HuH-7.5 (cell line): Measurements from ENCODE around the gene HPSE2.
A peak's percentile ranks its signal among the peaks of the same experiment; 100 is the strongest.

Experiments
- DNase-seq: peaks from one replicate; pipeline ENCODE4 v3.0.0; 2011; ENCODE audit warnings: low spot score

HPSE2 gene

DNA sequence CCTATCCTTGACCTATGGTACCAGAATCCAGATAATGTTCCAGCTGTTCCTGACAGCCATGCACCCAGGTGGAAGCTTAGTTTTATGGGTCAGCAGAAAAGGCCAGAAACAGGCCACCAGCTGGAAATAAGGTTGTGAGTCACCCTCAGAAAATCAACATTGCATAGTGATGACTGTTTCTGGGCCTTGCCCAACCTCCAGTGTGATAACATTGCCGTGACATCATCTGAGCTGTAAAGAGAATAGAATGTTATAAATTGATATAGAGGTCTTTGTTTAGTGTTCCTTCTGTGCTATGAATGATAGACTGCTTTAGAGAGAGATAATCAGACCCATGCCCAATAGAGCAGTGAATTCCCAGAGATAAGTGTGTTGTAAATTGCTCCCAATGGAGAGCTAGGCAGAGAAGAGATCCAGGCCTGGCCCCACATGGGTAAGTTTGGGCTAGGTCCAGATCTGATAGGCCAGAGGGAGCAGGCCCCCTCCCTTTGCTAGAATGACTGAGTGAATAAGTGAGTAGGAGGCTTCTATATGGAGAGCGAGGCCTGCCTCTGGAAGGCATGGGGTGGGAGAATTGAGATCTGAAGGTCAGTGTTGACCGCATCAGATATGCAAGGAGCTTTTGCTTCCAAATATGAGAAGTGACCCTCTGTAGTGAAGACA lies 774.7 kb downstream of the HPSE2 start:
- DNase-seq = peak; percentile 55

DNA sequence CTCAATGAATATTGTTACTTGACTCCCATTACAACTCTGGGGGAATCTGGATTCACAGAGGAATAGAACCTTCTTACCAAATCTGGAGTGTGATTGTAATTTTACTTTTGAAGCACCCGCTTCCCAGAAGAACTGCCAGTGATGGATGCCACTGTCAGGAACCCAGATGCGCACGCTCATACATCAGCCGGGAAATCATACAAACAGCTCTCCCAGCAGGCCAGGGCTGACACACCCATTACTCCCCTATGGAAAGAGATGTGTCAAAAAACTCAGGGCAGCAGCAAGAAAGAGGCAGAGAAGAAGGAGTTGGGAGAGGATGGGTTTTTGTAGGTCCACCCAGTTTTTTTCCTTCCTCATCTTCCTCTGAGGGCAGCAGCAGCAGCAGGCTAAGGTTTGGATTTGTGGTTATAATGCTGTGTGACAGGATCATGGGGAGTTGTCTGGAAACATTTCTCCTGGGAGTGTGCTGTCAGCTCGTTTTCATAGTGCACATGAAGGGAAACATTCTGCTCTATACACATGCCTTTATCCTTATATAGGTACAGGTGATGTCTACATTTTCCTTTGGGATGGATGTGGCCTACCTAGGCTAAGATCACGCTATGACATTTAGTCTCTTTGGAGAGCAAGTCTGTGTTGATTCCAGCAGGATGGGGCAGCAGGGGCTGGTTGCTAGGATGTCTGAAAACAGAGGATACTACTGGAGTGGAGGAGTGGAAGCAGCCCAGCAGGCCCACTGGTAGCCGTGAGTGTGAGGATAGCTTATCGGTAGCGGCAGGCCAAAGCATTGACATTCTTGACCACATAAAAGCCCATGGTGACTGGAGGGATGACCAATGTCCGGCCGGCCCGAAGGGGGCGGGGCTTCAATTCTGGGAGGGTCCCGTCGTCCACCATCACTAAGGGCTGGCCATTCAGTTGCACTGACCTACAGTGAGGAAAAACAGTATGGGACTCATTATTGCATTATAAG lies 776.6 kb downstream of the HPSE2 start:
- DNase-seq = no peak

DNA sequence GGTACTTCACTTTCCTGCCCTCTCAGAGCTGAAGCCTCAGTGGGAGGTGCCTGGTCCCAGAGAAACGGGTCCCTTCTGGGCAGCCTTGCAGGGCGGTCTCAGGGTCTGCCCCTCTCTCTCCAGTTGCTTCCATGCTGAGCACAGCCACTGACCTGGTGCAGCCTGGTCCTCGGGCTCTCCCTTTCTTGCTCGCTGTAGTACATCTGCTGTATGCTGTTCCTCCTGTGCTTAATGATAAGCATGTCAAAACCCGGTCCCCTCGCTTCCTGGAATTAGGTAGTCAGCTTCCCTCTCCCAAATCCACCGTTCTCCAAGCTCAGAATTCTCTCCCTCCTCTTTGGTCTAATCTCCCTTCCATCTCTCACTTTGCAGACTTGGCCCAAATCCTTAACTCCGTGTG lies 777.9 kb downstream of the HPSE2 start:
- no peak for DNase-seq

DNA sequence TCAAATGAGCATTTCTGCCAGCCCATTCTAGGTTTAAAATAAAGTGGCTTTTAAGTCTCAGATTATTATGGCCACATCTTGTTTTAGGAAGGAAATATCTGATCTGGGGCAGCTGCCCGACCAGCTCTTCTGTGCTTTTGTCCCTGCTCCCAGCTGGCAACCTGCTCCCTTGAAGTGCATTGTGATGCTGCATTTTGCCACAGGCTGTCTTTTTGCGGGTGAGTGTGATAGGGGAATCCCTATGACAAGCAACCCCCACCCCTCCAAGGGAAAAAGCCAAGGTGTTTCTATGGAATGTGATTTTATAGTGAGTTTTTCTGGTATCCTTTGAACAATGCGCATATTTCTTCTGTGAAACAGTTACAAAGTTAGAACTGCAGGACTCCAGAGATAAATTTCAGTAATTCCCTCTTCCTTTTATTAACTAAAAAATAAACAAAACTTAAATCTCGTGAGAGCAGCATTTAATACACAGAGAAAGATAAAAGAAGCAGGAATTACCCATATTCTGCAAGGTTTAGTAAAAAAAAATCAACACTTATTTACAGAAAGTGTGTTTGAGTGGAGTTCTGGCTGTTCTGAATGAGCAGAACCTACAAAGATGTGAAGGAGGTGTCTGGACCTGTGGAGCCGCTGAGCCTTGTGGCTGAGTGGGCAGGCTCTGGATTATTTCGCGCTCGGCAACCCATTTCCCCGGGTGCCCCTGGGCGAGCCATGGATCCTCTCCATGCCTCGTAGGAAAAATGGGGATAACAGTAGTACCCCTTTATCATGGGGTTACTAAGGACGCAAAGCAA lies 778.8 kb downstream of the HPSE2 start:
- no peak for DNase-seq

DNA sequence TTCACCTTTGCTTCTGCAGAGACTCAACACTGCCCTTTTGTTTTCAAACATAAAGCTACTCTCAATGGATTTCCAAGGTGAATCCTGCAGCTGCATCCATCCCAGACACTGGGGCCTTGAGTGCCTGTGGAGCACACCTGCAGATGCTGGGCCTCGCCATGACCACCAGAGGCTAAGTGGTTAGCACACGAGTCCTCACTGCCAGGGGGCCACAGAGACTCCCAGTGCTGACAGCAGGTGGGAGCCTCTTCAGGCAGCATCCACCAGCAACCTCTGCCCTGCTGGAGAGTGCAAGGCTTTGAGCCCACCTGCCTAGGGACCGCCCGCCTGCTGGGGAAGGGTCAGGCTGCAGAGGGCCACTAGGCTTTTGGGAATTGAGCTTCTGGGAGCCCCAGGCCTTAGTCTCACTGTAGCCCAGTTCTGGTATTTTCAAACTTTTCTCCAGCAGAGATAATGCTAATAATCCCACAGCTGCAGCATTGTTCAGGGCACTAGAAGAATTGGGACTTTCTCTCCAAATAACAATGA lies 779.5 kb downstream of the HPSE2 start:
- DNase-seq = no peak

DNA sequence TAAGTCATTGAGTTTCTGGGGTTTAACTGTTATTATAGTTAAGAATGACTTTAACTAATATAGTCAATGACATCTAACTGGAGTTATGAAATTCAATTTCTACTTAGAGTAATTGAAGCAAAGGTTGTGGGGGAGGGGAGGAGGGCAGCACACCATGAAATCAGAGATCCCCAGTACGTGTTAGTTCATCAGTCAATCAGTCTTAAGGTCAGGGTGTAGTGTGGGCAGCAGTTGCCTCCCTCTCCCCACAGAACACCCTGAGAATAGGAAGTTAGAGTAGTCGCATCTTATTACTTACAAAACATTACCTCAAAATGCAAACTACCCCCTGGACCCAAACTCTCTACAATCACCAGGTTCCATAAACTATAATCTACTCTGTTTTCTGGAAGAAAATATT lies 781.9 kb downstream of the HPSE2 start:
- DNase-seq = no peak

DNA sequence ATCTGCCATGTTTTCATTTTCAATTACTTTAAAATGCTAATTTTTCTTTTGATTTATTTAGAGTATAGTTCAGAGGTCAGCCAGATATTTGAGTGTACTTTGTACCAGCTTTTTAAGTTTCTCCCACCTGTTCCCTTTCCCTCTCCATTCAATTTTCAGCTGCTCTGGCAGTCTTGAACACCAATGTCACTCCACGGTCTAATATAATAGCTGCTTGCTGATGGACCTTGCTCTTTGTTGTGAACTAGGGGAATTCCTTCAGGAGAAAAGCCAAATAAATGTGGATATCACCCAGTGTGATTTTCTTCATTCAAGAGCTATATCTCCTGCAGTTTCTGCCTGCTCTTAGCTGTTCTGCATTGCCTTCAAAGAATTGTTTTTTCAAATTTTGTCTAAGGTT lies 785.0 kb downstream of the HPSE2 start:
- no peak for DNase-seq

DNA sequence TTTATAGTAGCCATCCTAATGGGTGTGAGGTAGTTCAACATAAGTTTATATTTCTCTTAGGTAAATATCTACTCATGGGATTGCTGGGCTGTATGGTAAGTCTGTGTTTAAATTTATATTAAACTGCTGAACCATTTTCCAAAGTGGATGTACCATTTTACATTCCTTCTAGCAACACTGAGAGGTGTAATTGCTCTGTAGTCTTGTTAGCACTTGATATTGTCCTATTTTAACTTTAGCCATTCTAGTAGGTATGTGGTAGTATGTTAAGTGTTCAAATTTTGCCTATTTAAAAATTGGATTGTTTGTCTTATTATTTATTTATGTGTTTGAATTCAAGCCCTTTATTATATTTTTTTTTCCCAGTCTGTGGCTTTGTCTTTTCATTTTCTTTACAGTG lies 786.4 kb downstream of the HPSE2 start:
- DNase-seq = no peak

DNA sequence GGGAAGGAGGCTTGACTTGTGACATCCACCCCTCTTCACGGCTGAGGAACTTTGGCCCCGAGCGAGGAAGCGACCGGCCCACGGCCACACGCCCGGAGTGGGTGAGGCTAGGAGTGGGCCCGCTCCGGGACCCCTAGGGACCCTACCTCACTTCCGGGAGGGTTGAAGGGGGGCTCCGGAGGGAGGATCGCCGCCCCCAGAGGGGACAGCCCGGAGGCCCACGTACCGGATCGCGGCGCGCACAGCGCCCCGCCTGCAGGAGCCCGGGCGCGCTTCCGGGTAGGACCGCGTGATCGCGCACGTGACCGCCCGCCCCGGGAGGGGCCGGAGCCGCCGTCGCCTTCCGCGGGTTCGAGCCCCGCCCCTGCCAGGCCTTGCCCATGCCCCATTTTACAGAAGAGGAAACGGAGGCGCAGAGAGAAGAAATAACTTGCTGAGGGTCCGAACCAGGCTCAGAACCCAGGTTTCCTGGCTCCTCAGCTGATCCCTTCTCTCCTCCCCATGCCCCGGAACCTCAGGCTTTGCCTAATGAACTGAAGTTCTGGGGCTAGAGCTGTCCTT lies 788.9 kb downstream of the HPSE2 start, which contains the start of gene HPS1:
HPS1 (minus strand) TSS at position 275 of the 561 bp plus-strand sequence. CDS start 3,695 bp downstream, outside the sequence.
- peak; percentile 75 for DNase-seq

DNA sequence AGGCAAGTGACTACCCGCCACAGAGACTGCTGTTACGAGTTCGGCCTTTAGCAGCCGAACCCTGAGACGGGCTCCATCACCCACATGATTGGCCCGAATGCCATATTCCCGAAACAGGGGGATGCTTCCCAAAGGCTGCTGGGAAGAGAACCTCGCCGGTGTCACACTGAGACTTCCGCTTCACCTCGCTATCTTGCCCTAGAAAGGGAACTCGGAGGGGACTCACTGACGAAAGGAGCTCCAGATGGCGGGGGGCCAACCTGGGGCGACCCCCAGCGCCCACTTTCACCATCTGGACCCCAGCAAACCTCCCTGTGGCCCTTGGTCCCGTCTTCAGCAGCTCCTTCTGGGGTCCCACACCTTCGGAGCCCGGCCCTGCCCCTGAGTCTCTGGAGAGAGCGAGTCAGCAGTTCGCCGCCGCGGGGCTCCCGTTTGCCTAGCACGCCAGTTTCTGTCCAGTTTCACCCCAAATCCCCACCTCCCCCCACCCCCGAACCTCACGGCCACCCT lies 789.4 kb downstream of the HPSE2 start:
- peak; percentile 39 for DNase-seq

DNA sequence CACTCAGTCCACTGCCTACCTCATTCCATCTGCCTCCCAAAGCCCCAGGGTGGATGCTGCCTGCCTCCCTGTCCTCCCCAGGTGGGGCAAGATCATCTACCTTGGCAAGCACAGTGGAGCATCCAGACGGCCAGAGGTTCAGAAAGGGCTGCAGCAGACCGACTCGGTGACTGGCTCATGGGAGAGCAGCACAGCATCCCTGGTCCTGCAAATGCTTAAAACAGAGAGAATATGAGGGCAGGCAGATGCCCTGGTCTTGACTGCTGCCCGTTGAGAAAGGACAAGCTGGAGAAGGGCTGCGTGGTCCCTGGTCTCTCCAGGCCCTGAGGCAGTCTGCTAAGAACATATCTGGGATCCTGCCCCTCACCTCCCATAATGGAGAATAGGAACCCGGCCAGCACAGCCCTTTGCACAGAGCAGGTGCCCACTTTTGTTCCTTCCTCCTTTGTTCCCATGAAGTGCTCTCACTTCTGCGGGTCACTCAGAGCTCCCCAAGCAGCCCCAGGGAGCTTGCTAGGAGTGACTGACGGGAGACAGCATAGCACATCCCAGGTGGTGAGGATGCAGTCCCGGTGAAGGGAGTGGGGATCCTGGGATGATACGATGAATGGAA lies 790.3 kb downstream of the HPSE2 start:
- DNase-seq = no peak

DNA sequence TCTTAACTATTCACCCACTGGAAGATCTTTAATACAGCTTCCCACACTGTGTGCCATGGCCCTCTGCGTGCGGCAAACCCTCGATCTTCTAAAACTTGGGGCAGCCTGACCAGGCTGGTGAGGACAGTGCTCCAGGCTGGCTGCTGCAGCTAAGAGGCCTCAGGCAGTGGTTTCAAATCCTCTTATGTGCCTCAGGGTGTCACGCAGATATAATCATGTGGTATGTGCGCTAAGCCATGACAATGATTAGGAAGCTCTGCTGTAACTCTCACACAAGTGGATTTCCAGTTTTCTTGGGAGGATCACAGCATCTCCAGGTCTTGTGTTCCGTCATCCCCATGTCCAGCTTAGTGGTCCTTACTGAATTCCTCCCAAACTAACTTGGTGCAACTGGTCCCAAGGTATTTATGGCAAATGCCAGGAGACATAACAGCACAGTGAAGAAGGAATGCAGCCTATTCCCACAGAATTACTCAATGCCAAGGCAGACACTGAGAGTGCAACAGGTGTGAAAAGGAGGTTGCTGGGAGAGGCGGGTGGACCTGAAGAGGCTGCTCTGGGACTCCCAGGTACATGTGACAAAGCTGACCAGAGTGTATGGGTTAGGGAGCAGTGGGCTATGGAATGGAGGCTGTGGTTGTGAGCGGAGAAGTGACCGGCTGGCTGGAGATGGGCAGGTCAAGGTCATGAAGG lies 791.2 kb downstream of the HPSE2 start:
- no peak for DNase-seq

DNA sequence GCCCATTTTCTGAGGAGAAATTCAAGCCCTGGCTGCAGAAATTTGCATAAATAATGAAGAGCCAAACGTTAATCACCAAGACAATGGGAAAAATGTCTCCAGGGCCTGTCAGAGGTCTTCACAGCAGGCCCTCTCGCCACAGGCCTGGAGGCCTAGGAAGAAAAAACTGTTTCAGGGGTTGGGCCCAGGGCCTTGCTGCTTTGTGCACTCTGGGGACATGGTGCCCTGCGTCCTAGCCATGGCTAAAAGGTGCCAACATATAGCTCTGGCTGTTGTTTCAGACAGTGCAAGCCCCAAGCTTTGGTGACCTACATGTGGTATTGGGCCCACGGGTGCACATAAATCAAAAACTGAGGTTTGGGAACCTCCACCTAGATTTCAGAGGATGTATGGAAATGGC lies 796.9 kb downstream of the HPSE2 start:
- no peak for DNase-seq

DNA sequence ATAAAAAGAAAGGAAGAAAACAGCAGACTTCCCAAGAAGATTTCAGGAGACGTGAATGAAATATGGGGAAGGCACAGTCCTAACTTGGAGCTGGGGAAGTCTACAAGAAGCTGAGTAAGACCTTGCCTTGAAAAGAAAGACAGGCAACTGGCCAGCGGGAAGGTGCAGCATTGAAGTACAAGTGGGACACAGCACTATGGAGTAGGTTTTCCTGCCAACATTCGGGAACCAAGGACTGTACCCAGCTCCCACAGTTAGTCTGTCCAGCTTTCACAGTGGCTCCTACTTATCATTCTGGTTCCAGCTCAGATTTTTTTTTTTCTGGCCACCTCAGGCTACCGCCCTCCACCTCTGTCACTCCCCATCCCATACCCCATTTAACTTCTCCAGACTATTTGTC lies 798.9 kb downstream of the HPSE2 start:
- no peak for DNase-seq

DNA sequence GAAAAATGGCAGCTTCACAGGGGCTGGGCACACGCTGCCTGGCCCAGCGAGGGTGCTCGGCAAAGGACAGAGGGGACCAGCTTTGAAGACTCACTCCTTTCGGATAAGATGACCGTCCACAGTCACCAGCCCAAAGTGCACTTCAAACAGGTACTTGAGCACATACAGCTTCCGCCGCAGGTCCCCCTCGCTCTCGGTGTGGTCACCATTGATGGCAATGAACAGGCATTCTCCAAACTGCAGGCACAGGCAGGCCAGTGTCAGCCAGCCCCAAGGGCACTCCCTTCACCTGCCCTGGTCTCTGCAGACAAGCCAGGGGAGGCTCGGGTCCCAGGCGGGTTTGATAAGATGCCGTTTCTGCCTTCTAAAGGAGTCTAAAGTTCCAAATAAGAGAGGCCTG lies 800.5 kb downstream of the HPSE2 start:
- DNase-seq = no peak

DNA sequence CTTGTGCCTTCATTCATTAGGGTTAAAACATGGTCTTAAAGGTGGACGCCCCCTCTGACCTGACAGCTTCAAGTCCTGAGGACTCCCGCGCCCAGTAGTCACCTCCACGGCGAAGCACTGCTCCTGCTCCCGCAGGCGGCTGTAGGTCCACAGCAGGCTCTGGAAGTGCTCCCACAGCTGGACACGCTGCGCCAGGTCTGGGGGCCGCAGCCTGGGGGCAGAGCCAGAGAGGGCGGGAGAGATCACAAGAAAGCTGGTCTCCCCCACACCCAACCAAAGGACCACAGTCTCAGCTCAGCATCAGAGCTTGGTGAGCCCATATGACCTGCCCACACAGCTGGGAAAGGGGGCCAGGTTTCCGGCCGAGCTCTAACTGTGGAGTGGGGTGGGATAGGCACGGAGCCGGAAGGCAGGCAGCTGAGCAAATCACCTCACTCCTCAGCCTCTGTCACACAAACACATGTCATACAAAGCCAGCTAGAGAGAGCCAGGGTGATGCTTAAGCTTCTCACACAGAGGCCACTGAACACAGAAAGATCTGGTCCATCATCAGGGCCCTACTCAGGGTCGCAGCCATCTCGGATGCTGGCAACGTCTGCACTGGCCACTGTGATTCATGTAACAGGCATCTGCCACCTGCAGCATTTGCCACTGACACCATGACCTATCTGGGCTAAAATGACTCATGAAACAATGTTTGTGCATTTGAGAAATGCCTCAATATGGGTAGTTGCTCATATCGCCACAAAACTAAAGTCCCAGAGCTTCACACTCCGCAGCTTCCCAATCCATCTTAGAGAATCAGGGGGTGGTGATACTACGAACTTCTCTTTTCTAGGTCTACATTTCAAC lies 801.5 kb downstream of the HPSE2 start:
- no peak for DNase-seq

DNA sequence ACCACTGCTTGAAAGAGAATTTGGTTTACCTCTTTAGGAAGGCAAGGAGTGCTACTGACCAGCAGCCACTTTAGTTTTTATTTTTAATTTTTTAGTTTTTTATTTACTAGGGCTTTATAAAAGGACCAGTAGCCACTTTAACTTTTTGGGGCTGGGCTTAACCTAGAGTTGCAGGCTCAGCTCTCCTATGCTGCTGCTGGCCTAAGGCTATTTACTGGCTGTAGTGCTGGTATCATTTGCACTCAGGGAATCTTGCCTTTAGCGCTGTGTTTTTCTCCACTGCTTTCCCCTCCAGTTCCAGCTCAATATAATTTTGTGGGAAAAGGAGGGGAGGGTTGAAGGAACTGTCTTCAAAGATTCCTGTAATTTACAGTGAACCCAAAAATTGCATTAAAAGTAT lies 802.3 kb downstream of the HPSE2 start:
- no peak for DNase-seq

DNA sequence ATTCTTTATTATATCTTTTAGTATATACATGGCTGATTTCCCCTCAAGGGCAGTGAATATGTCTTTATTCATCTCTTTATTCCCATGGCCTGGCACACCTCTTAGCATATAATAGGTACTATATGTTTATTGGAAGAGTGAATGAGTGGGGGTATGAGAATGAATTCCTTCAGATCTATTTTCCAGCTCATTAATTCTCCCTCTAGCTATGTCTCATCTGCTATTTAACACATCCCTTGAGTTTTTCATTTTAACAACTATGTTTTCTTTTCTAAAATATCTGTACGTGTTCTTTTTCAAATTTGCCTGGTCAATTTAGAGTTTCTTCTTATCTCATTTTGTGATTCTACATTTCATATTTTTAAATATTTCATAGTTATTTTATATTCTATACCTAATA lies 803.3 kb downstream of the HPSE2 start:
- no peak for DNase-seq

DNA sequence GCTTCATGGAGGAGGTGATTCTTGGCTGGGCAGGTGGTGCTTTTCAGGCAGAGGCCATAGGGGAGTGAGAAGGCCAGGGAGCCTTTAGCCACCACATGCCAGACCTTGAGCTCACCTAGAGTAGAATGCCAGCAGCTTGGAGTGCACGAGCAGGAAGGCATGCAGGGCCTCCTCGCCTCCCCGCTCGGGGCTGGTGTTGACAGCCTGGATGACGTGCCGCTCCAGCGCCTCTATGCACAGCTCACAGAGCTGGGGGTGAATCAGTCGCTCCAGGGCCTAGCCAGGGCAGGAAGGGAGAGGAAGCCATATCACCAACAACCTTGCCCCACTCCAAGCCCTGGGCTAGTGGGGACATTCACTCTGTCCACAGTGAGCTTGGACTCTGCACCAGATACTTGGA lies 804.6 kb downstream of the HPSE2 start:
- no peak for DNase-seq

DNA sequence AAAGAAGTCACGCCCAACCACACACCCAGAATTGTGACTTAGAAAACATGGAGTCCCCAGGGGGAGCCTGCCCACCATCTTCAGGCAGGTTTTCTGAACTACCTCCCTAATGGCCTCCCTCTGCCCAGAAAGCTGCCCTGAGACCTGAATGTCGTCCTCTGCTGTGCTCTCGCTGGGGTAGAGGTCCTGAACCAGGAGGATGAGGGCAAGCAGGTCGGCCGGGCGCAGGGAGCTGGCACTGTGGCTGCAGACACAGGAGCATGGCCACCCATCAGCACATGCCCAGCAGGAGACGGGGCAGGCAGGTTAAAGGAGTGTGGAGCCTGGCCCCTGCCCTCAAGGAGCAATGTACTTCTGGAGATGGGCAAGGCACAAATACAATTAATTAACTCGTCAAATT lies 805.2 kb downstream of the HPSE2 start:
- no peak for DNase-seq
